T-helper 2 cell treated with Interferon-gamma antibody and Interleukin-4, amounts not matched to agents 5 μg/mL and 100 μg/mL, for 36 hours (primary cell): ENCODE data around the gene ZSWIM3.

Source experiments
- DNase-seq: peaks from one replicate; pipeline ENCODE4 v3.0.0; 2021; ENCODE audit warnings: low spot score
- H3K27ac Mint-ChIP-seq: one replicate; pipeline ENCODE4 v1.8.0; 2021; ENCODE audit warnings: mild to moderate bottlenecking, mixed read lengths
- H3K27me3 Mint-ChIP-seq: one replicate; pipeline ENCODE4 v1.8.0; 2021; ENCODE audit warnings: low read depth, mixed read lengths
- H3K36me3 Mint-ChIP-seq: one replicate; pipeline ENCODE4 v1.8.0; 2021; ENCODE audit warnings: low read depth, mixed read lengths
- H3K4me1 Mint-ChIP-seq: one replicate; pipeline ENCODE4 v1.8.0; 2021; ENCODE audit warnings: low read depth, mixed read lengths
- H3K4me3 Mint-ChIP-seq: one replicate; pipeline ENCODE4 v1.8.0; 2022; ENCODE audit warnings: mild to moderate bottlenecking, moderate library complexity, mixed read lengths
- H3K9me3 Mint-ChIP-seq: one replicate; pipeline ENCODE4 v1.8.0; 2021; ENCODE audit warnings: mixed read lengths

The ZSWIM3 gene

DNA sequence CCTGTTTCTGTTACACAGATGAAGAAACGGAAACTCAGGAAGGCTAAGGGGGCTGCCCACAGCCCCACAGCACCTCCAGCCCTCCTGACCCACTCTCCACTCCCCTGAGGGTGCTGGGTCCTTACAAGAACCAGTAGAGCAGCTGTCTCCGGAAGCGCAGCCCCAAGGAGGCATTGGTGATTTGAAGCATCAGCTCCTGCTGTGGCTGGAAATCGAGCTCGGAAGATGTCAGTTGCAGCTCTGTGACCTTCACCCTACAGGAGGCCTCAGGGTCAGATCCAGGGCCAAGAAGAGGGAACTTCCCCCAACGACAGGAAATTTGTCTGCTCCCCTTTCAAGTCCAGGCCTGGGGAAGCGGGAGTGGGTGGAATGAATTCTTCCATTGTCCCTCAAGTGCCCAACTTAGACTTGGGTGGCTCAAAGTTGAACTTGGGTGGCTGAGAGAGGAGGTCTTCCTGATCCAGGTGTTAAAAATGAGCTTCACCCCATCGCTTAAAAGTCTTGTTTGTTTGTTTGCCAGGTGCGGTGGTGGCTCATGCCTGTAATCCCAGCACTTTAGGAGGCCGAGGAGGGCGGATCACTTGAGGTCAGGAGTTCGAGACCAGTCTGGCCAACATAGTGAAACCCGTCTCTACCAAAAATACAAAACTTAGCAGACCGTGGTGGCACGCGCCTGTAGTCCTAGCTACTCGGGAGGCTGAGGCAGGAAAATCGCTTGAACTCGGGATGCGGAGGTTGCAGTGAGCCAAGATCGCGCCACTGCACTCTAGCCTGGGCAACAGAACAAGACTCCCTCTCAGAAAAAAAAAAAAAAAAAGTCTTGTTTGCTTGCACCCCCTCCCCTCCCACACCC lies 52.6 kb downstream of the ZSWIM3 start:
- Mint-ChIP-seq H3K36me3 (no peaks in the 10 kb centered on the region), H3K4me3 (peak overlapping the region; percentile 65), H3K4me1 (peaks cover 7% of the 10 kb centered on the region), H3K27me3 (peaks cover 3% of the 10 kb centered on the region), H3K27ac (peak overlapping the region; percentile 78), H3K9me3 (no peaks in the 10 kb centered on the region)
- DNase-seq: no peak

DNA sequence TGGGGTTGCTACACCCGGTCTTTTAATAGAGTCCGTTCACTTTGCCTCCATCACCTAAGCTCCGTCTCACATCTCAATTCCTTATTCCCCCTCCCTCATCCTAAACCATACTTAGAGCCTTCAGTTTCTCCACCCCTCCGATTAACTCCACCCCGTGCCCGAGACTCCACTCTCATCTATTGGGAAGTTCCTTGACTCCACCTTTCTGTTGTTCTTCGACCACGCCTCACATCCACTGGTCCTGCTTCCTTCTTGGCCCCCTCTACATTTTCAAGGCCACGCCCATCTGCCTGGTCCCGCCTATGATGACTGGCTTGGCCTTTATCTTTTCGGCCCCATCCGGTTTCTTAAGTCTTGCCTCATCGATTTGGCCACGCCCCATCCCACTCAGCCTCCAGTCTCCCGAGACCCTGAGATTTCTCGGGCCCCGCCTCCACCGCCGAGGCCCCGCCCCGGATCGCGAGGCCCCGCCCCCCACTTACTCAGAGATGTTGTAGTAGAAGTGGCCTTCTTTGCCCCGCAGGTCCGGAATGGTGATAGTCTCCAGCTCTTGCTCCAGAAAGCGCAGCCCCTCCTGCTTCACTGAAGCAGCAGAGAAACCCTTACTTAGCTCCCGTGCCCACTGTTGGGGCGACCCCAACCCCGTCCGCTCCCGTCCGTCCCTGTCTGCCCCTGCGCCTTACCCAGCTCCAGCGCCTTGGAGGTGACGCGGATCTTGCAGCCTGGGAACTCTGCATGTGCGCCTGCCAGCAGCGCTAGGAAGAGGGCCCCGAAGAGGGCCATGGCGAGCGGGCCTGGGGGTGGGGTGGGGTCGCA lies 53.5 kb downstream of the ZSWIM3 start:
- Mint-ChIP-seq H3K27ac (peak overlapping the region; percentile 78), H3K4me3 (peak overlapping the region; percentile 65), H3K4me1 (peaks cover 7% of the 10 kb centered on the region), H3K9me3 (no peaks in the 10 kb centered on the region), H3K36me3 (no peaks in the 10 kb centered on the region), H3K27me3 (peaks cover 3% of the 10 kb centered on the region)
- peak; percentile 94 for DNase-seq

- Mint-ChIP-seq H3K9me3 (no peaks in the 10 kb centered on the region), H3K36me3 (no peaks in the 10 kb centered on the region), H3K27ac (peak within 1 kb of the TSS; percentile 65), H3K4me1 (peaks cover 7% of the 10 kb centered on the region), H3K4me3 (peak within 1 kb of the TSS; percentile 65), H3K27me3 (peaks cover 7% of the 10 kb centered on the region)
- no peak for DNase-seq
These were observed 54.3 kb downstream of the ZSWIM3 start, which contains the start of gene PLTP for GRCh38 chr20:45911486-45912343. PLTP (minus strand) TSS chr20:45912155; CDS start chr20:45911452, 703 bp downstream.

- Mint-ChIP-seq H3K36me3 (no peaks in the 10 kb centered on the region), H3K4me1 (peaks cover 7% of the 10 kb centered on the region), H3K27me3 (peaks cover 7% of the 10 kb centered on the region), H3K27ac (no peak overlapping the region), H3K9me3 (no peaks in the 10 kb centered on the region), H3K4me3 (peak overlapping the region; percentile 45)
- no peak for DNase-seq
These were observed 54.9 kb downstream of the ZSWIM3 start for GRCh38 chr20:45912344-45912682.

- Mint-ChIP-seq H3K27ac (no peak overlapping the region), H3K27me3 (peaks cover 10% of the 10 kb centered on the region), H3K4me1 (peaks cover 7% of the 10 kb centered on the region), H3K36me3 (no peaks in the 10 kb centered on the region), H3K4me3 (no peak overlapping the region), H3K9me3 (no peaks in the 10 kb centered on the region)
- DNase-seq: no peak
These were observed 55.7 kb downstream of the ZSWIM3 start for GRCh38 chr20:45913116-45913515.

- no peak overlapping the region for H3K27ac Mint-ChIP-seq
- peaks cover 31% of the 10 kb centered on the region for H3K27me3 Mint-ChIP-seq
- H3K36me3 Mint-ChIP-seq: no peaks in the 10 kb centered on the region
- no peak overlapping the region for H3K4me3 Mint-ChIP-seq
- no peaks in the 10 kb centered on the region for H3K9me3 Mint-ChIP-seq
- DNase-seq: no peak
- no peaks in the 10 kb centered on the region for H3K4me1 Mint-ChIP-seq
These were observed 60.4 kb downstream of the ZSWIM3 start for GRCh38 chr20:45917790-45918141.

DNA sequence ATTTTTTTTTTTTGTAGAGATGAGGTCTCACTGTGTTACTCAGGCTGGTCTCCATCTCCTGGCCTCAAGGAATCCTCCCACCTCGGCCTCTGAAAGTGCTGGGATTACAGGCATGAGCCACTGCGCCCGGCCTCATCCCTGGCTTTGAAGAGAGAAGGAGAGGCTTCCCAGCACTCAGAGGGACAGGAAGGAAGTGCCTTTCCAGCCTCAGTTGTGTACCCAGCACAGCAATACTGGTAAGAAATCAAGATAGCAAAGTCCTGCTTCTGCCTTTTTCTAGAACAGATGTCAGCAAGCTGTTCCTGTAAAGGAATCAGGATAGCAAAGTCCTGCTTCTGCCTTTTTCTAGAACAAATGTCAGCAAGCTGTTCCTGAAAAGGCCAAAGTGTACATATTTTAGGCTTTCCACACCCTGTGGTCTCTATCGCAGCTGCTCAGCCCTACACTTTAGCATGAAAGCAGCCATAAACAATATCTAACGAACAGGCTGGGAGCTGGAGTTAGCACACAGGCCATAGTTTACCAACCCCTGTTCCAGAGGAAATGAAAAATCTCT lies 60.8 kb downstream of the ZSWIM3 start:
- Mint-ChIP-seq H3K36me3 (no peaks in the 10 kb centered on the region), H3K4me1 (no peaks in the 10 kb centered on the region), H3K27me3 (peaks cover 31% of the 10 kb centered on the region), H3K4me3 (no peak overlapping the region), H3K27ac (no peak overlapping the region), H3K9me3 (no peaks in the 10 kb centered on the region)
- no peak for DNase-seq

DNA sequence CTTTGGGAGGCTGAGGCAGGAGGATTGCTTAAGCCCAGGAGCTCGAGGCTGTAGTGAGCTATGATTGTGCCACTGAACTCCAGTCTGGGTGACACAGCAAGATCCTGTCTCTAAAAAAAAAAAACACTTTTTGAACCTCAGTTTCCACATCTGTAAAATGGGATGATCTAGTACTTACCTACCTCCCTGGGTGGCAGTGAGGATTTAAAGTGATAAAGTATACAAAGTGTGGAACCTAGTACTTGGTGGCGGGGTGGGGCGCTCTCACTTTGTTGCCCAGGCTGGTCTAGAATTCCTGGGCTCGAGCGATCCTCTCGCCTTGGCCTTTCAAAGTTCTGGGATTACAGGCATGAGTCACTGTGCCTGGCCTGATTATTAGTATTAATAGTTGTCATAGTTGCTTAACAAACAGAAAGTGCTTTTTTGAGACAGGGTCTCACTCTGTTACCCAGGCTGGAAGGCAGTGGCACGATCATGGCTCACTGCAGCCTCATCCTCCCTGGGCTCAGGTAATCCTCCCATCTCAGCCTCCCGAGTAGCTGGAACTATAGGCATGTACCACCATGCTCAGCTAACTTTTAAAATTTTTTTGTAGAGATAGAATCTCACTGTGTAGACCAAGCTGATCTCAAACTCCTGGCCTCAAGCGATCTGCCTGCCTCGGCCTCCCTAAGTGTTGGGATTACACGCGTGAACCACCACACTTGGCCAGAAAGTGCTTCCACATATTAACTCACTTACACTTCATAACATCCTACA lies 61.5 kb downstream of the ZSWIM3 start:
- DNase-seq: no peak
- Mint-ChIP-seq H3K4me3 (no peak overlapping the region), H3K27me3 (peaks cover 31% of the 10 kb centered on the region), H3K36me3 (no peaks in the 10 kb centered on the region), H3K4me1 (no peaks in the 10 kb centered on the region), H3K27ac (no peak overlapping the region), H3K9me3 (no peaks in the 10 kb centered on the region)

- Mint-ChIP-seq H3K4me1 (no peaks in the 10 kb centered on the region), H3K9me3 (no peaks in the 10 kb centered on the region), H3K36me3 (no peaks in the 10 kb centered on the region), H3K4me3 (no peak overlapping the region), H3K27me3 (peaks cover 34% of the 10 kb centered on the region), H3K27ac (no peak overlapping the region)
- DNase-seq: no peak
These were observed 62.4 kb downstream of the ZSWIM3 start for GRCh38 chr20:45919542-45920399.

- no peak overlapping the region for H3K4me3 Mint-ChIP-seq
- no peaks in the 10 kb centered on the region for H3K4me1 Mint-ChIP-seq
- H3K9me3 Mint-ChIP-seq: no peaks in the 10 kb centered on the region
- DNase-seq: no peak
- peaks cover 34% of the 10 kb centered on the region for H3K27me3 Mint-ChIP-seq
- no peak overlapping the region for H3K27ac Mint-ChIP-seq
- no peaks in the 10 kb centered on the region for H3K36me3 Mint-ChIP-seq
These were observed 63.3 kb downstream of the ZSWIM3 start for GRCh38 chr20:45920462-45921336.

GRCh38 chr20:45921337-45922189 lies 64.1 kb downstream of the ZSWIM3 start:
- no peak for DNase-seq
- Mint-ChIP-seq H3K27me3 (peaks cover 30% of the 10 kb centered on the region), H3K4me1 (no peaks in the 10 kb centered on the region), H3K9me3 (no peaks in the 10 kb centered on the region), H3K4me3 (no peak overlapping the region), H3K36me3 (no peaks in the 10 kb centered on the region), H3K27ac (no peak overlapping the region)
